HG03103 (cell line): Measurements from ENCODE around the gene KIF26B.
"Not testable (repeated sequence)": the region's sequence is repeated elsewhere in the genome, so short reads cannot be mapped to it uniquely, and the experiment has no call there.

Experiments
- ATAC-seq: cut with Tn5 transposase; IDR thresholded peaks from one replicate; pipeline ENCODE4 v1.9.1; 2021; ENCODE audit warnings: low read depth; ENCODE audit not compliant: unreplicated experiment

Gene KIF26B

GRCh38 chr1:245311887-245312536 lies 157.2 kb downstream of the KIF26B start:
- ATAC-seq: no peak

- ATAC-seq: no peak
Measured at GRCh38 chr1:245313576-245313975, 158.8 kb downstream of the KIF26B start.

DNA sequence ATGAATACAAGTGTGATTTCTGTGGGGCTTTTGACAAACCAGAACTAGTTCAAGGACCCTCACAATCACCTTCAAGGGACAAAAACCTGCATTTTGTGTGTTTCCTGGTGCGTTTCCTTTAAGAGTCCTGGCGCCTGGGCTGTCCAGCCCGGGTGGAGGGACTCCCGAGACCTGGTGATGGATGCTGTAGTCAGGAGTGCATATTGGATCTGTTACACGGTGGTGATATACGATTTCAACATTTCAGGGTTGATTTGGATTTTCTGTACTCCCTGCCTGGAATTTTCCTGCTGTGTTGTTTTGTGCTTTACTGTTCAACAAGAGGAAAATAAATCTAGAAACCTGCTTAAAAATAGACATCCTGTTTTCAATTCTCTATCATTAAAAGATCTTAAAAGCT lies 162.0 kb downstream of the KIF26B start:
- ATAC-seq: no peak

GRCh38 chr1:245317217-245317616 lies 162.4 kb downstream of the KIF26B start:
- no peak for ATAC-seq

DNA sequence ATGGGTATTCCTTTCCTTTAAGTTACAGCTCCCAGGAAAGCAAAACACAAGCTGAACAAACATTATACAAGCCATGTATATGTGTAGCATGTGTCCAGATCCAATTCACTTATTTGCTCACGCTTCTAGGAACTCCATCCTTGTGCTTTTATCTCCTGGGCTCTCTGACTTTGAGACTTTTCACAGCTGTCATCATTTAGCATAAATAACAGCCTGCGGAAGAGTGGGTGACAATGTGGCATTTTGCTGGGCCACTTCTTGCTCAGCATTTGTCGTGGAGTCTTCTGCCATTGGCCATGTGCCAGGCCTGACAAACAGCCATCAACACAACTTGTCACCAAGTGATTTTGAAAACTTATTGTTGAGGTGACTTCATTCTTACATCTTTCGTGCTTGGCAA lies 164.3 kb downstream of the KIF26B start:
- ATAC-seq: no peak

- ATAC-seq: no peak
Measured at GRCh38 chr1:245322673-245323072, 167.9 kb downstream of the KIF26B start.

GRCh38 chr1:245323765-245324164 lies 169.0 kb downstream of the KIF26B start:
- not testable (repeated sequence) for ATAC-seq

- no peak for ATAC-seq
Measured at GRCh38 chr1:245325922-245326795, 171.4 kb downstream of the KIF26B start.

GRCh38 chr1:245327360-245327759 lies 172.6 kb downstream of the KIF26B start:
- ATAC-seq: no peak

DNA sequence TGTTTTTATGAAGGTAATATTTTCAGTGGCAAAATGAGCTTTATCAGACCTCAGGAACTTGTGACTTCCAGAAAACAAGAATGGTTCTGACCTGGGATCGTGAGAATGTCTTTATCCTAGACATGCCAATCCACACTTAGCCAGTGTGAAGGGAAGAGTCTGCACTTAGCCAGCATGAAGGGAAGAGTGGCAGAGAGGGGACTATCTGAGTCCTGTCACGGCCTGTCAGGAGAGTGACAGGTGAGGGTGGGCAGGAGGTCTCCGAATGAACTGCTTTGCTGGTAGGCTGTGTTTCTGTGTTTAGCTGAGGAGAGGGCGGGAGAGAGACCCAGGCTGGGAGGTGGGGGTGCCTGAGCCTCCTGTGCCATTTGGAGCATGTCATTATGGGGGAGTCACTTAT lies 173.1 kb downstream of the KIF26B start:
- no peak for ATAC-seq

- no peak for ATAC-seq
Measured at GRCh38 chr1:245330951-245331350, 176.2 kb downstream of the KIF26B start.

GRCh38 chr1:245332085-245332484 lies 177.3 kb downstream of the KIF26B start:
- no peak for ATAC-seq

DNA sequence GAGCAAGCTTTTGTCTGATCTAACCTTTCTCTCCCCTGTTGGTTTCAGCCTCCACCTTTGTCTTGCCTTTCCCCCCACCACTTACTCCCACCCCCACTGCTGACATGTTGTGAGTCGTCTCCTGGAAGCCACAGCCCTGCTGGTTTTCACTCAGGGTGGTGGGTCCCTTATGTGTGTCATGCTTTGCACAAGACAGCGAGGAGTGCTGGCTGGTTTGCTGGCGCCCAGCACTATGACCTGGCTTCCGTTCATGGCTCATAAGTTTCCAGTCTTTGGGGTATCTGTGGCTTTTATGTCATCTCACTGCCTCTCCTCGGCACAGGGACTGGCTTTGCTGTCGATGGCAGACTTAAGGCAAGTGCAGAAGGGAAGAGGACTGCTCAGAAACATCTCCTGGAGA lies 177.7 kb downstream of the KIF26B start:
- ATAC-seq: no peak

DNA sequence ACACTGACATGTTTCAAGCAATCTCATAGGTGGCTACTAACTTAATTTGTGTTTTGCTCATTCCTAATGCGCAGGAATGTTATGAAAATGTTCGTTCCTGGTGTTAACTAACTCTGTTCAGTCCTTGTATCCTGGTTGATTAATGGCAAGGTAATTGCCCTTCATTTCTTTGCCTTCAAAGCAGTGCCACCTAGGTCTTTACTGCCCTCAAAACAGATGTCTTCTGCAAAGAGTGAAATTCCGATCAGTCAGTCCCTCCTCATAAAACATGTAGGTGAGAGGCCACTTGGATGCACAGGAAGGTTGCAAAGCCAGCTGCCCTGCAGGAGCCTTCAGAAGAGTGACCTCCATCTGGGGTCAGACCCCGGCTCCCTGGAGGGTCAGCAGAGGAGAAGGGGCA lies 179.4 kb downstream of the KIF26B start:
- ATAC-seq: no peak

- ATAC-seq: no peak
Measured at GRCh38 chr1:245334827-245335490, 180.2 kb downstream of the KIF26B start.

GRCh38 chr1:245335684-245336083 lies 180.9 kb downstream of the KIF26B start:
- not testable (repeated sequence) for ATAC-seq

- ATAC-seq: no peak
Measured at GRCh38 chr1:245336149-245336983, 181.6 kb downstream of the KIF26B start.

- not testable (repeated sequence) for ATAC-seq
Measured at GRCh38 chr1:245336984-245337355, 182.2 kb downstream of the KIF26B start.

DNA sequence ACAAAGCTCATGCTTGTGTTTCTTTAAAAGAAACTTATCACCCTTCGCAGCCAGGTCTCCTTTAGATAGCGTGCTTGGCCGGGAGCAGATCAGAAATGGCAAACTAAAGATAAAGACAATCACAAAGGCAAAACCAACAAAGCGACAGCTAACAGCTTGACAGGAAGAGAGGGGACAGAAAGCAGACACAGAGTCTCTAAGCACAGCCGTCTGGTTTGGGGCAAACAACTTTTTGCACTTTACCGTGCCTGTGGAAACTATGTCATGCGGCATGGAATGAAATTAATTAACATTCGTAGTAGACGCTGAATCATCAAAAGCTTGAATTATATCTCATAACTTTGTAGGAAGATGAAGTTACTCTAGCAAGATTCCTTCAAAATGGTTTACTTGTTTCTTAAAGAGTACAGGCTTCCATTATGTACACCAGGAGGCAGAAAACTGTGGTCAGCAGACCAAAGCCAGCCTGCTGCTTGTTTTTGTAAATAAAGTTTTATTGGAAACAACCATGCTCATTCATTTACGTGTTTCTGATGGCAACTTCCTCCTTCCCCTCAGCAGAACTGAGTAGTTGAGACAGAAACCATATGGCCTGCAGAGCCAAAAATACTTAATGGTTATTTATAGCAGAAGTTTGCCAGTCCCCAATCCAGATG lies 183.2 kb downstream of the KIF26B start:
- no peak for ATAC-seq

DNA sequence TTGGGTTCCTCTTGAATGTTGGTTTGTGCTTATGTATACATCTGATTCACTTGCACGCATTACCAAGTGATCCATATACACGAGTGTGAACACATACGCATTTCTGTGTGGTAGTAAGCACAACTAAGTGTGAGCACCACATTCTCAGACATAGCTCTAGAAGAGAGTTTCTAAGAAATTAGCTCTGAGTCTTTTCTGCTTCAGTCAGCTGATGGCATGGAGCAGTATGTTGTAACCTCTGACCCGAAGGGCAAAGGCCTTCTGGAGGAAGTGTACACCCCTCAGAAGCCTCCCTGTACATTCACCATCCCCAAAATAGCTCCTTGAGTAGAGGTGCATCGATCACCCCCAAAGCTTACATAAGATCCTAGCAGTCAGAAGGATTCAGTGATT lies 183.7 kb downstream of the KIF26B start:
- ATAC-seq: no peak
